GM23338 (cell line): ENCODE results near the gene CABP2. TPM values are rescaled to one million over a fixed set of nuclear protein-coding genes. Genes with fewer than 3 reads are reported as not detected.

Experiments used
- ATAC-seq: fragments of 200-7000 bp; cut with Tn5 transposase; 3 replicates; pipeline ENCODE4 v1.9.1; 2020
- DNase-seq: peaks from one replicate; pipeline ENCODE4 v3.0.0-alpha.2; 2015; ENCODE audit warnings: low spot score
- H2AFZ ChIP-seq: fragments of 200-600 bp; sonication (generic); 2 replicates; pipeline ENCODE4 v1.8.0; 2016; ENCODE audit warnings: antibody characterized with exemption, mild to moderate bottlenecking, moderate library complexity
- H3F3A ChIP-seq: fragments of 200-600 bp; sonication (generic); replicated peaks from 2 replicates; pipeline ENCODE4 v1.8.0; 2017; ENCODE audit warnings: antibody characterized with exemption, mixed run types, low read depth
- H3K27ac ChIP-seq: fragments of 200-600 bp; sonication (generic); 2 replicates; pipeline ENCODE4 v1.6.1; 2016; ENCODE audit warnings: low read depth
- H3K27me3 ChIP-seq: fragments of 200-600 bp; sonication (generic); 2 replicates; pipeline ENCODE4 v1.8.0; 2016; ENCODE audit warnings: mild to moderate bottlenecking, mixed run types, moderate library complexity; ENCODE audit not compliant: insufficient read depth
- H3K36me3 ChIP-seq: fragments of 200-600 bp; sonication (generic); 2 replicates; pipeline ENCODE4 v1.8.0; 2016; ENCODE audit warnings: mild to moderate bottlenecking; ENCODE audit not compliant: insufficient read depth
- H3K4me1 ChIP-seq: fragments of 200-600 bp; sonication (generic); 2 replicates; pipeline ENCODE4 v1.8.0; 2016; ENCODE audit warnings: mild to moderate bottlenecking, moderate library complexity; ENCODE audit not compliant: insufficient read depth
- H3K4me2 ChIP-seq: fragments of 200-600 bp; sonication (generic); 2 replicates; pipeline ENCODE4 v1.7.1; 2017; ENCODE audit warnings: mixed run types
- H3K4me3 ChIP-seq: fragments of 200-600 bp; sonication (generic); 2 replicates; pipeline ENCODE4 v1.6.1; 2016; ENCODE audit warnings: mixed run types
- H3K79me2 ChIP-seq: fragments of 200-600 bp; sonication (generic); replicated peaks from 2 replicates; pipeline ENCODE4 v1.8.0; 2017; ENCODE audit warnings: mild to moderate bottlenecking; ENCODE audit not compliant: insufficient read depth
- H3K9me2 ChIP-seq: fragments of 200-600 bp; sonication (generic); 2 replicates; pipeline ENCODE4 v1.8.0; 2017; ENCODE audit not compliant: insufficient read depth
- H4K20me1 ChIP-seq: fragments of 200-600 bp; sonication (generic); replicated peaks from 2 replicates; pipeline ENCODE4 v1.8.0; 2017; ENCODE audit warnings: mild to moderate bottlenecking; ENCODE audit not compliant: insufficient read depth
- H3K27ac Mint-ChIP-seq: 2 replicates; pipeline ENCODE4 v1.8.0; 2020; ENCODE audit warnings: inconsistent platforms, mild to moderate bottlenecking, moderate library complexity, mixed read lengths
- H3K27me3 Mint-ChIP-seq: 3 replicates; pipeline ENCODE4 v1.8.0; 2022; ENCODE audit warnings: low read depth, mild to moderate bottlenecking, moderate library complexity, mixed read lengths, inconsistent platforms; ENCODE audit not compliant: insufficient read depth, poor library complexity
- H3K36me3 Mint-ChIP-seq: 3 replicates; pipeline ENCODE4 v1.8.0; 2021; ENCODE audit warnings: low read depth, mild to moderate bottlenecking, inconsistent platforms, moderate library complexity, mixed read lengths
- H3K4me1 Mint-ChIP-seq: 3 replicates; pipeline ENCODE4 v1.8.0; 2020; ENCODE audit warnings: mild to moderate bottlenecking, inconsistent platforms, mixed read lengths
- H3K4me3 Mint-ChIP-seq: 3 replicates; pipeline ENCODE4 v1.8.0; 2021; ENCODE audit warnings: moderate library complexity, mild to moderate bottlenecking, inconsistent platforms, mixed read lengths
- H3K9me3 Mint-ChIP-seq: 3 replicates; pipeline ENCODE4 v1.8.0; 2020; ENCODE audit warnings: moderate library complexity, mild to moderate bottlenecking, inconsistent platforms, mixed read lengths
- EZH2phosphoT487 ChIP-seq: fragments of 200-600 bp; sonication (generic); IDR thresholded peaks from one replicate; pipeline ENCODE4 v1.8.1; 2018; ENCODE audit warnings: antibody characterized with exemption; ENCODE audit not compliant: unreplicated experiment
- JUNB ChIP-seq: IDR thresholded peaks from one replicate; pipeline ENCODE4 v1.6.1; 2016; ENCODE audit warnings: antibody characterized with exemption; ENCODE audit not compliant: unreplicated experiment
- STAT1 ChIP-seq: IDR thresholded peaks from one replicate; pipeline ENCODE4 v1.6.1; 2016; ENCODE audit warnings: antibody characterized with exemption; ENCODE audit not compliant: unreplicated experiment
- ZNF331 ChIP-seq: fragments of 250-450 bp; sonication (Bioruptor Pico); IDR thresholded peaks from 2 replicates; pipeline ENCODE4 v1.5.0; 2020; ENCODE audit warnings: low read depth, mild to moderate bottlenecking, moderate library complexity
- polyA plus RNA-seq: library from polyadenylated mRNA; unstranded; fragments of >200 nt; fragmentation: Nextera tagmentation; extraction: Ambion mirVana; gene quantifications from 2 replicates; pipeline ENCODE4 v1.2.1, GENCODE V29; 2016
- total RNA-seq: library from RNA; depleted of rRNA; stranded (reverse); fragments of >200 nt; shearing (Covaris generic); gene quantifications from 2 replicates; pipeline ENCODE4 v1.2.3, GENCODE V29; 2014
- TF ChIP-seq, protein P1 (sequence below): fragments of 250-450 bp; sonication (Bioruptor Pico); IDR thresholded peaks from 2 replicates; pipeline ENCODE4 v1.5.0; 2020; ENCODE audit warnings: mild to moderate bottlenecking, moderate library complexity

Gene CABP2
- total and polyA plus RNA-seq, 2 experiments from 2014 or later = not detected

DNA sequence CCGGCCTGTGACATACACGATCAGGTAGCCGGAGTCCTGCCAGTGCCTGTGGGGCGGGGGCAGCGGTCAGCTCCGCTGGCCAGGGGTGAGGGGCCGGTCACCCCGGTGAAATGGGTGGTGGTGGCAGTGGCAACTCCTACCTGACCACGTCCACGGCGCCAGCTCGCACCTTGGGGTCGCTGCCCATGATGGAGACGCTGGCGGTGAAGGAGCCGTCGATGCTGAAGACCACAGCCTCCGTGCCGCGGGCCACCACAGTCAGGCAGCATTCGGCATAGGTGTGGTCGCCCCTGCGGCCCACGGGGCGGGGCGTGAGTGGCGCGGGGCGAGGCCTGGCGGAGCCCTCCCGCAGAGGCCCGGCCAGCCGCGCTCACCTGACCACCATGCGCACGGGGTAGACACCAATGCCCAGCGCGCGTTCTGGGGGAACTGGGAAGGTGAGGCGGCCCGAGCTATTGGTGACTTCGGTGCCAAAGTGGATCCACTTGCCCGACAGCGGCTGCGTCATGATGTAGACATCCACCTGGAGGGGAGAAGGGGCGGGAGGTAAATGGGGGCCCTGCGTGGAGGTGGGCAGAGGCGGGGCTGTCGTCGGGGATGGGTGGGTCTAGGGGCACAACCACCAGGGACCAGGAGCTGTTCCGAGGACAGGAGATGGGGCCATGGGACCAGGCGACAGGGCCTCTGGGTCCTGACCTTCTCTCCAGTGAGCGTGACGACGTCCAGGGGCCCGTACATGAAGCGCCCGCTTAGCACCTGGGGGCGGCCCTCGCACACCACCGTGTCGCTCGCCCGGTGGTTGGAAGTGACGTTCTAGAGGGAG, 29.5 kb downstream of the CABP2 start:
- Histone ChIP-seq H3K36me3 (no peaks in the 10 kb centered on the region; the same call in 1 of the 2 replicates), H3K79me2 (no peaks in the 10 kb centered on the region), H3K9me2 (no peaks in the 10 kb centered on the region), H3K27me3 (no peaks in the 10 kb centered on the region), H3K4me3 (no peak overlapping the region), H3K4me1 (no peaks in the 10 kb centered on the region), H4K20me1 (no peaks in the 10 kb centered on the region; the same call in 1 of the 2 replicates), H3F3A (0 out of 2 replicates have a peak, but pooled peaks cover 3% of the 10 kb centered on the region), H3K4me2 (no peak overlapping the region), H3K27ac (no peak overlapping the region), H2AFZ (no peak overlapping the region)
- ATAC-seq = no peak
- Mint-ChIP-seq H3K9me3 (no peaks in the 10 kb centered on the region), H3K36me3 (peaks cover 4% of the 10 kb centered on the region; the same call in 1 of the 3 replicates), H3K27me3 (peaks cover 5% of the 10 kb centered on the region), H3K4me1 (no peaks in the 10 kb centered on the region; the same call in 2 of the 3 replicates), H3K27ac (no peak overlapping the region), H3K4me3 (no peak overlapping the region)
- TF ChIP-seq ZNF331 (no peak), JUNB (no peak), EZH2phosphoT487 (no peak), STAT1 (no peak)
- TF ChIP-seq, protein P1, sequence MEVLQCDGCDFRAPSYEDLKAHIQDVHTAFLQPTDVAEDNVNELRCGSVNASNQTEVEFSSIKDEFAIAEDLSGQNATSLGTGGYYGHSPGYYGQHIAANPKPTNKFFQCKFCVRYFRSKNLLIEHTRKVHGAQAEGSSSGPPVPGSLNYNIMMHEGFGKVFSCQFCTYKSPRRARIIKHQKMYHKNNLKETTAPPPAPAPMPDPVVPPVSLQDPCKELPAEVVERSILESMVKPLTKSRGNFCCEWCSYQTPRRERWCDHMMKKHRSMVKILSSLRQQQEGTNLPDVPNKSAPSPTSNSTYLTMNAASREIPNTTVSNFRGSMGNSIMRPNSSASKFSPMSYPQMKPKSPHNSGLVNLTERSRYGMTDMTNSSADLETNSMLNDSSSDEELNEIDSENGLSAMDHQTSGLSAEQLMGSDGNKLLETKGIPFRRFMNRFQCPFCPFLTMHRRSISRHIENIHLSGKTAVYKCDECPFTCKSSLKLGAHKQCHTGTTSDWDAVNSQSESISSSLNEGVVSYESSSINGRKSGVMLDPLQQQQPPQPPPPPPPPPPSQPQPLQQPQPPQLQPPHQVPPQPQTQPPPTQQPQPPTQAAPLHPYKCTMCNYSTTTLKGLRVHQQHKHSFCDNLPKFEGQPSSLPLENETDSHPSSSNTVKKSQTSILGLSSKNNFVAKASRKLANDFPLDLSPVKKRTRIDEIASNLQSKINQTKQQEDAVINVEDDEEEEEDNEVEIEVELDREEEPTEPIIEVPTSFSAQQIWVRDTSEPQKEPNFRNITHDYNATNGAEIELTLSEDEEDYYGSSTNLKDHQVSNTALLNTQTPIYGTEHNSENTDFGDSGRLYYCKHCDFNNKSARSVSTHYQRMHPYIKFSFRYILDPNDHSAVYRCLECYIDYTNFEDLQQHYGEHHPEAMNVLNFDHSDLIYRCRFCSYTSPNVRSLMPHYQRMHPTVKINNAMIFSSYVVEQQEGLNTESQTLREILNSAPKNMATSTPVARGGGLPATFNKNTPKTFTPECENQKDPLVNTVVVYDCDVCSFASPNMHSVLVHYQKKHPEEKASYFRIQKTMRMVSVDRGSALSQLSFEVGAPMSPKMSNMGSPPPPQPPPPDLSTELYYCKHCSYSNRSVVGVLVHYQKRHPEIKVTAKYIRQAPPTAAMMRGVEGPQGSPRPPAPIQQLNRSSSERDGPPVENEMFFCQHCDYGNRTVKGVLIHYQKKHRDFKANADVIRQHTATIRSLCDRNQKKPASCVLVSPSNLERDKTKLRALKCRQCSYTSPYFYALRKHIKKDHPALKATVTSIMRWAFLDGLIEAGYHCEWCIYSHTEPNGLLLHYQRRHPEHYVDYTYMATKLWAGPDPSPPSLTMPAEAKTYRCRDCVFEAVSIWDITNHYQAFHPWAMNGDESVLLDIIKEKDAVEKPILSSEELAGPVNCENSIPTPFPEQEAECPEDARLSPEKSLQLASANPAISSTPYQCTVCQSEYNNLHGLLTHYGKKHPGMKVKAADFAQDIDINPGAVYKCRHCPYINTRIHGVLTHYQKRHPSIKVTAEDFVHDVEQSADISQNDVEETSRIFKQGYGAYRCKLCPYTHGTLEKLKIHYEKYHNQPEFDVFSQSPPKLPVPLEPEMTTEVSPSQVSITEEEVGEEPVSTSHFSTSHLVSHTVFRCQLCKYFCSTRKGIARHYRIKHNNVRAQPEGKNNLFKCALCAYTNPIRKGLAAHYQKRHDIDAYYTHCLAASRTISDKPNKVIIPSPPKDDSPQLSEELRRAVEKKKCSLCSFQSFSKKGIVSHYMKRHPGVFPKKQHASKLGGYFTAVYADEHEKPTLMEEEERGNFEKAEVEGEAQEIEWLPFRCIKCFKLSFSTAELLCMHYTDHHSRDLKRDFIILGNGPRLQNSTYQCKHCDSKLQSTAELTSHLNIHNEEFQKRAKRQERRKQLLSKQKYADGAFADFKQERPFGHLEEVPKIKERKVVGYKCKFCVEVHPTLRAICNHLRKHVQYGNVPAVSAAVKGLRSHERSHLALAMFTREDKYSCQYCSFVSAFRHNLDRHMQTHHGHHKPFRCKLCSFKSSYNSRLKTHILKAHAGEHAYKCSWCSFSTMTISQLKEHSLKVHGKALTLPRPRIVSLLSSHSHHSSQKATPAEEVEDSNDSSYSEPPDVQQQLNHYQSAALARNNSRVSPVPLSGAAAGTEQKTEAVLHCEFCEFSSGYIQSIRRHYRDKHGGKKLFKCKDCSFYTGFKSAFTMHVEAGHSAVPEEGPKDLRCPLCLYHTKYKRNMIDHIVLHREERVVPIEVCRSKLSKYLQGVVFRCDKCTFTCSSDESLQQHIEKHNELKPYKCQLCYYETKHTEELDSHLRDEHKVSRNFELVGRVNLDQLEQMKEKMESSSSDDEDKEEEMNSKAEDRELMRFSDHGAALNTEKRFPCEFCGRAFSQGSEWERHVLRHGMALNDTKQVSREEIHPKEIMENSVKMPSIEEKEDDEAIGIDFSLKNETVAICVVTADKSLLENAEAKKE (CRISPR knock-in tag) = no peak
- DNase-seq = no peak
